GM23338 (cell line): ENCODE results near the gene PKDCC. TPM values are rescaled to one million over a fixed set of nuclear protein-coding genes. Genes with fewer than 3 reads are reported as not detected.

Source experiments
- ATAC-seq: fragments of 200-7000 bp; cut with Tn5 transposase; 3 replicates; pipeline ENCODE4 v1.9.1; 2020
- DNase-seq: peaks from one replicate; pipeline ENCODE4 v3.0.0-alpha.2; 2015; ENCODE audit warnings: low spot score
- H2AFZ ChIP-seq: fragments of 200-600 bp; sonication (generic); 2 replicates; pipeline ENCODE4 v1.8.0; 2016; ENCODE audit warnings: antibody characterized with exemption, mild to moderate bottlenecking, moderate library complexity
- H3F3A ChIP-seq: fragments of 200-600 bp; sonication (generic); replicated peaks from 2 replicates; pipeline ENCODE4 v1.8.0; 2017; ENCODE audit warnings: antibody characterized with exemption, mixed run types, low read depth
- H3K27ac ChIP-seq: fragments of 200-600 bp; sonication (generic); 2 replicates; pipeline ENCODE4 v1.6.1; 2016; ENCODE audit warnings: low read depth
- H3K27me3 ChIP-seq: fragments of 200-600 bp; sonication (generic); 2 replicates; pipeline ENCODE4 v1.8.0; 2016; ENCODE audit warnings: mild to moderate bottlenecking, mixed run types, moderate library complexity; ENCODE audit not compliant: insufficient read depth
- H3K36me3 ChIP-seq: fragments of 200-600 bp; sonication (generic); 2 replicates; pipeline ENCODE4 v1.8.0; 2016; ENCODE audit warnings: mild to moderate bottlenecking; ENCODE audit not compliant: insufficient read depth
- H3K4me1 ChIP-seq: fragments of 200-600 bp; sonication (generic); 2 replicates; pipeline ENCODE4 v1.8.0; 2016; ENCODE audit warnings: mild to moderate bottlenecking, moderate library complexity; ENCODE audit not compliant: insufficient read depth
- H3K4me2 ChIP-seq: fragments of 200-600 bp; sonication (generic); 2 replicates; pipeline ENCODE4 v1.7.1; 2017; ENCODE audit warnings: mixed run types
- H3K4me3 ChIP-seq: fragments of 200-600 bp; sonication (generic); 2 replicates; pipeline ENCODE4 v1.6.1; 2016; ENCODE audit warnings: mixed run types
- H3K79me2 ChIP-seq: fragments of 200-600 bp; sonication (generic); replicated peaks from 2 replicates; pipeline ENCODE4 v1.8.0; 2017; ENCODE audit warnings: mild to moderate bottlenecking; ENCODE audit not compliant: insufficient read depth
- H3K9me2 ChIP-seq: fragments of 200-600 bp; sonication (generic); 2 replicates; pipeline ENCODE4 v1.8.0; 2017; ENCODE audit not compliant: insufficient read depth
- H4K20me1 ChIP-seq: fragments of 200-600 bp; sonication (generic); replicated peaks from 2 replicates; pipeline ENCODE4 v1.8.0; 2017; ENCODE audit warnings: mild to moderate bottlenecking; ENCODE audit not compliant: insufficient read depth
- H3K27ac Mint-ChIP-seq: 2 replicates; pipeline ENCODE4 v1.8.0; 2020; ENCODE audit warnings: inconsistent platforms, mild to moderate bottlenecking, moderate library complexity, mixed read lengths
- H3K27me3 Mint-ChIP-seq: 3 replicates; pipeline ENCODE4 v1.8.0; 2022; ENCODE audit warnings: low read depth, mild to moderate bottlenecking, moderate library complexity, mixed read lengths, inconsistent platforms; ENCODE audit not compliant: insufficient read depth, poor library complexity
- H3K36me3 Mint-ChIP-seq: 3 replicates; pipeline ENCODE4 v1.8.0; 2021; ENCODE audit warnings: low read depth, mild to moderate bottlenecking, inconsistent platforms, moderate library complexity, mixed read lengths
- H3K4me1 Mint-ChIP-seq: 3 replicates; pipeline ENCODE4 v1.8.0; 2020; ENCODE audit warnings: mild to moderate bottlenecking, inconsistent platforms, mixed read lengths
- H3K4me3 Mint-ChIP-seq: 3 replicates; pipeline ENCODE4 v1.8.0; 2021; ENCODE audit warnings: moderate library complexity, mild to moderate bottlenecking, inconsistent platforms, mixed read lengths
- H3K9me3 Mint-ChIP-seq: 3 replicates; pipeline ENCODE4 v1.8.0; 2020; ENCODE audit warnings: moderate library complexity, mild to moderate bottlenecking, inconsistent platforms, mixed read lengths
- STAT1 ChIP-seq: IDR thresholded peaks from one replicate; pipeline ENCODE4 v1.6.1; 2016; ENCODE audit warnings: antibody characterized with exemption; ENCODE audit not compliant: unreplicated experiment
- ZNF331 ChIP-seq: fragments of 250-450 bp; sonication (Bioruptor Pico); IDR thresholded peaks from 2 replicates; pipeline ENCODE4 v1.5.0; 2020; ENCODE audit warnings: low read depth, mild to moderate bottlenecking, moderate library complexity
- polyA plus RNA-seq: library from polyadenylated mRNA; unstranded; fragments of >200 nt; fragmentation: Nextera tagmentation; extraction: Ambion mirVana; gene quantifications from 2 replicates; pipeline ENCODE4 v1.2.1, GENCODE V29; 2016
- total RNA-seq: library from RNA; depleted of rRNA; stranded (reverse); fragments of >200 nt; shearing (Covaris generic); gene quantifications from 2 replicates; pipeline ENCODE4 v1.2.3, GENCODE V29; 2014
- TF ChIP-seq, protein P1 (sequence below): fragments of 250-450 bp; sonication (Bioruptor Pico); IDR thresholded peaks from 2 replicates; pipeline ENCODE4 v1.5.0; 2020; ENCODE audit warnings: mild to moderate bottlenecking, moderate library complexity
- TF ChIP-seq, protein P2 (sequence below): IDR thresholded peaks from one replicate; pipeline ENCODE4 v1.6.1; 2018; ENCODE audit warnings: antibody characterized with exemption; ENCODE audit not compliant: unreplicated experiment

The PKDCC gene
- total and polyA plus RNA-seq, 2 experiments from 2014 or later = 7.0 to 44.8 TPM

GRCh38 chr2:42102024-42102590 lies 54.3 kb downstream of the PKDCC start (continued):
- TF ChIP-seq, protein P1, sequence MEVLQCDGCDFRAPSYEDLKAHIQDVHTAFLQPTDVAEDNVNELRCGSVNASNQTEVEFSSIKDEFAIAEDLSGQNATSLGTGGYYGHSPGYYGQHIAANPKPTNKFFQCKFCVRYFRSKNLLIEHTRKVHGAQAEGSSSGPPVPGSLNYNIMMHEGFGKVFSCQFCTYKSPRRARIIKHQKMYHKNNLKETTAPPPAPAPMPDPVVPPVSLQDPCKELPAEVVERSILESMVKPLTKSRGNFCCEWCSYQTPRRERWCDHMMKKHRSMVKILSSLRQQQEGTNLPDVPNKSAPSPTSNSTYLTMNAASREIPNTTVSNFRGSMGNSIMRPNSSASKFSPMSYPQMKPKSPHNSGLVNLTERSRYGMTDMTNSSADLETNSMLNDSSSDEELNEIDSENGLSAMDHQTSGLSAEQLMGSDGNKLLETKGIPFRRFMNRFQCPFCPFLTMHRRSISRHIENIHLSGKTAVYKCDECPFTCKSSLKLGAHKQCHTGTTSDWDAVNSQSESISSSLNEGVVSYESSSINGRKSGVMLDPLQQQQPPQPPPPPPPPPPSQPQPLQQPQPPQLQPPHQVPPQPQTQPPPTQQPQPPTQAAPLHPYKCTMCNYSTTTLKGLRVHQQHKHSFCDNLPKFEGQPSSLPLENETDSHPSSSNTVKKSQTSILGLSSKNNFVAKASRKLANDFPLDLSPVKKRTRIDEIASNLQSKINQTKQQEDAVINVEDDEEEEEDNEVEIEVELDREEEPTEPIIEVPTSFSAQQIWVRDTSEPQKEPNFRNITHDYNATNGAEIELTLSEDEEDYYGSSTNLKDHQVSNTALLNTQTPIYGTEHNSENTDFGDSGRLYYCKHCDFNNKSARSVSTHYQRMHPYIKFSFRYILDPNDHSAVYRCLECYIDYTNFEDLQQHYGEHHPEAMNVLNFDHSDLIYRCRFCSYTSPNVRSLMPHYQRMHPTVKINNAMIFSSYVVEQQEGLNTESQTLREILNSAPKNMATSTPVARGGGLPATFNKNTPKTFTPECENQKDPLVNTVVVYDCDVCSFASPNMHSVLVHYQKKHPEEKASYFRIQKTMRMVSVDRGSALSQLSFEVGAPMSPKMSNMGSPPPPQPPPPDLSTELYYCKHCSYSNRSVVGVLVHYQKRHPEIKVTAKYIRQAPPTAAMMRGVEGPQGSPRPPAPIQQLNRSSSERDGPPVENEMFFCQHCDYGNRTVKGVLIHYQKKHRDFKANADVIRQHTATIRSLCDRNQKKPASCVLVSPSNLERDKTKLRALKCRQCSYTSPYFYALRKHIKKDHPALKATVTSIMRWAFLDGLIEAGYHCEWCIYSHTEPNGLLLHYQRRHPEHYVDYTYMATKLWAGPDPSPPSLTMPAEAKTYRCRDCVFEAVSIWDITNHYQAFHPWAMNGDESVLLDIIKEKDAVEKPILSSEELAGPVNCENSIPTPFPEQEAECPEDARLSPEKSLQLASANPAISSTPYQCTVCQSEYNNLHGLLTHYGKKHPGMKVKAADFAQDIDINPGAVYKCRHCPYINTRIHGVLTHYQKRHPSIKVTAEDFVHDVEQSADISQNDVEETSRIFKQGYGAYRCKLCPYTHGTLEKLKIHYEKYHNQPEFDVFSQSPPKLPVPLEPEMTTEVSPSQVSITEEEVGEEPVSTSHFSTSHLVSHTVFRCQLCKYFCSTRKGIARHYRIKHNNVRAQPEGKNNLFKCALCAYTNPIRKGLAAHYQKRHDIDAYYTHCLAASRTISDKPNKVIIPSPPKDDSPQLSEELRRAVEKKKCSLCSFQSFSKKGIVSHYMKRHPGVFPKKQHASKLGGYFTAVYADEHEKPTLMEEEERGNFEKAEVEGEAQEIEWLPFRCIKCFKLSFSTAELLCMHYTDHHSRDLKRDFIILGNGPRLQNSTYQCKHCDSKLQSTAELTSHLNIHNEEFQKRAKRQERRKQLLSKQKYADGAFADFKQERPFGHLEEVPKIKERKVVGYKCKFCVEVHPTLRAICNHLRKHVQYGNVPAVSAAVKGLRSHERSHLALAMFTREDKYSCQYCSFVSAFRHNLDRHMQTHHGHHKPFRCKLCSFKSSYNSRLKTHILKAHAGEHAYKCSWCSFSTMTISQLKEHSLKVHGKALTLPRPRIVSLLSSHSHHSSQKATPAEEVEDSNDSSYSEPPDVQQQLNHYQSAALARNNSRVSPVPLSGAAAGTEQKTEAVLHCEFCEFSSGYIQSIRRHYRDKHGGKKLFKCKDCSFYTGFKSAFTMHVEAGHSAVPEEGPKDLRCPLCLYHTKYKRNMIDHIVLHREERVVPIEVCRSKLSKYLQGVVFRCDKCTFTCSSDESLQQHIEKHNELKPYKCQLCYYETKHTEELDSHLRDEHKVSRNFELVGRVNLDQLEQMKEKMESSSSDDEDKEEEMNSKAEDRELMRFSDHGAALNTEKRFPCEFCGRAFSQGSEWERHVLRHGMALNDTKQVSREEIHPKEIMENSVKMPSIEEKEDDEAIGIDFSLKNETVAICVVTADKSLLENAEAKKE (CRISPR knock-in tag) = no peak

GRCh38 chr2:42102591-42103450 lies 55.0 kb downstream of the PKDCC start:
- H3K4me3 ChIP-seq = peak overlapping the region; percentile 56; the same call in 1 of the 2 replicates
- ATAC-seq = peak; percentile 89
- Mint-ChIP-seq H3K4me1 (peaks cover 36% of the 10 kb centered on the region), H3K36me3 (peaks cover 12% of the 10 kb centered on the region), H3K27me3 (peaks cover 20% of the 10 kb centered on the region), H3K9me3 (peaks cover 13% of the 10 kb centered on the region), H3K4me3 (peak overlapping the region; percentile 67), H3K27ac (peak overlapping the region; percentile 88)
- H3K36me3 ChIP-seq = peaks cover 7% of the 10 kb centered on the region; the same call in 1 of the 2 replicates
- no peaks in the 10 kb centered on the region for H4K20me1 ChIP-seq
- H2AFZ ChIP-seq = no peak overlapping the region
- peaks cover 36% of the 10 kb centered on the region for H3K4me1 ChIP-seq
- peaks cover 15% of the 10 kb centered on the region; the same call in 1 of the 2 replicates for H3K27me3 ChIP-seq
- no peaks in the 10 kb centered on the region for H3K79me2 ChIP-seq
- peak overlapping the region; percentile 89 for H3K4me2 ChIP-seq
- DNase-seq = peak; percentile 98
- peaks cover 3% of the 10 kb centered on the region; the same call in 1 of the 2 replicates for H3K9me2 ChIP-seq
- peak overlapping the region; percentile 96 for H3K27ac ChIP-seq
- peaks cover 18% of the 10 kb centered on the region for H3F3A ChIP-seq
- no peak for TF ChIP-seq STAT1
- no peak for TF ChIP-seq ZNF331 (CRISPR knock-in tag)
- TF ChIP-seq, protein P2, sequence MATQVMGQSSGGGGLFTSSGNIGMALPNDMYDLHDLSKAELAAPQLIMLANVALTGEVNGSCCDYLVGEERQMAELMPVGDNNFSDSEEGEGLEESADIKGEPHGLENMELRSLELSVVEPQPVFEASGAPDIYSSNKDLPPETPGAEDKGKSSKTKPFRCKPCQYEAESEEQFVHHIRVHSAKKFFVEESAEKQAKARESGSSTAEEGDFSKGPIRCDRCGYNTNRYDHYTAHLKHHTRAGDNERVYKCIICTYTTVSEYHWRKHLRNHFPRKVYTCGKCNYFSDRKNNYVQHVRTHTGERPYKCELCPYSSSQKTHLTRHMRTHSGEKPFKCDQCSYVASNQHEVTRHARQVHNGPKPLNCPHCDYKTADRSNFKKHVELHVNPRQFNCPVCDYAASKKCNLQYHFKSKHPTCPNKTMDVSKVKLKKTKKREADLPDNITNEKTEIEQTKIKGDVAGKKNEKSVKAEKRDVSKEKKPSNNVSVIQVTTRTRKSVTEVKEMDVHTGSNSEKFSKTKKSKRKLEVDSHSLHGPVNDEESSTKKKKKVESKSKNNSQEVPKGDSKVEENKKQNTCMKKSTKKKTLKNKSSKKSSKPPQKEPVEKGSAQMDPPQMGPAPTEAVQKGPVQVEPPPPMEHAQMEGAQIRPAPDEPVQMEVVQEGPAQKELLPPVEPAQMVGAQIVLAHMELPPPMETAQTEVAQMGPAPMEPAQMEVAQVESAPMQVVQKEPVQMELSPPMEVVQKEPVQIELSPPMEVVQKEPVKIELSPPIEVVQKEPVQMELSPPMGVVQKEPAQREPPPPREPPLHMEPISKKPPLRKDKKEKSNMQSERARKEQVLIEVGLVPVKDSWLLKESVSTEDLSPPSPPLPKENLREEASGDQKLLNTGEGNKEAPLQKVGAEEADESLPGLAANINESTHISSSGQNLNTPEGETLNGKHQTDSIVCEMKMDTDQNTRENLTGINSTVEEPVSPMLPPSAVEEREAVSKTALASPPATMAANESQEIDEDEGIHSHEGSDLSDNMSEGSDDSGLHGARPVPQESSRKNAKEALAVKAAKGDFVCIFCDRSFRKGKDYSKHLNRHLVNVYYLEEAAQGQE = no peak
